BJ (cell line): ENCODE data around the gene CBLN3. TPM values are rescaled to one million over a fixed set of nuclear protein-coding genes. Genes with fewer than 3 reads are reported as not detected.

Source experiments
- CTCF ChIA-PET: fragments of 350-600 bp; formaldehyde crosslinking; extraction: SDS; loops from one replicate; lab custom pipeline; 2021; ENCODE audit warnings: antibody characterized with exemption, inconsistent platforms; lab: Yijun Ruan, JAX
- POLR2A ChIA-PET: fragments of 300-600 bp; sonication (Branson Sonifier 250); formaldehyde crosslinking; extraction: SDS; loops from one replicate; lab custom pipeline; 2021; ENCODE audit warnings: antibody characterized with exemption; lab: Charles Lee
- DNase-seq: peaks from one replicate; pipeline ENCODE4 v3.0.0-alpha.2; 2011; ENCODE audit warnings: low read depth
- H3K27me3 ChIP-seq: 2 replicates; pipeline ENCODE4 v1.6.0; 2011; ENCODE audit warnings: low read length; ENCODE audit not compliant: control insufficient read depth, insufficient read depth
- H3K36me3 ChIP-seq: 2 replicates; pipeline ENCODE4 v1.5.1; 2011; ENCODE audit warnings: low read length; ENCODE audit not compliant: control insufficient read depth, insufficient read depth
- H3K4me3 ChIP-seq: 2 replicates; pipeline ENCODE4 v1.5.1; 2011; ENCODE audit warnings: low read depth, mild to moderate bottlenecking, control low read depth, low read length
- polyA plus RNA-seq: library from polyadenylated mRNA; depleted of rRNA; stranded (reverse); fragments of >200 nt; gene quantifications from 2 replicates; pipeline ENCODE4 v1.2.3, GENCODE V29; 2011
- TF ChIP-seq, protein P1 (sequence below): IDR thresholded peaks from 2 replicates; pipeline ENCODE4 v1.5.1; 2011; ENCODE audit warnings: low read depth, mild to moderate bottlenecking, control low read depth, inconsistent platforms, low read length, moderate library complexity; ENCODE audit not compliant: insufficient read depth

CBLN3 gene
- polyA plus RNA-seq, 1 experiment: 8.6 TPM

DNA sequence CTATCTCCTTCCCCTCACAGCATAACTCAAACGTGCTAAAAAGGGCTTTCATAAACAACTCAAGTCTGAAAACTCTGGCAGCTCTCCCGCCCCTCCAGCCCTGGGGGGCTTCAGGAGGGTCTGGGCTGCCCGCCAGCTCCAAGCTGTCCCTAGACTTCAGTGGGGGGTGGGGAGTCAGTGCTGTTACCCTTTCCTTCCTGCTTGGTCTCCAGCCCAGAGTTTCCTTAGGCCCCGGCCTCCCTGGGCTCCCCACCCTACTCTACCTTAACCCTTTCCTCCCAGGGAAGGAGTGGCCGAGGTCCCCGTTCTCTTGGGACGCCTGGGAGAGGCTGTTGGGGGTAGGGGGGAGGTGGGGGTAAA, 31.2 kb downstream of the CBLN3 start:
- Histone ChIP-seq H3K36me3 (peaks cover 2% of the 10 kb centered on the region; the same call in 1 of the 2 replicates), H3K4me3 (no peak overlapping the region), H3K27me3 (no peaks in the 10 kb centered on the region)
- no peak for DNase-seq
- CTCF ChIA-PET: interaction anchor here (0.6 to 1.6 kb wide), 4 partner anchors 18 to 65 kb away, joined by 3 to 9 read pairs (median 3); partner anchors contain the start of genes CBLN3 and KHNYN
- POLR2A ChIA-PET: interaction anchor here (0.6 to 0.7 kb wide), 3 partner anchors 10 to 156 kb away, joined by 3 to 9 read pairs (median 8); no protein-coding TSS in a partner anchor
- TF ChIP-seq, protein P1, sequence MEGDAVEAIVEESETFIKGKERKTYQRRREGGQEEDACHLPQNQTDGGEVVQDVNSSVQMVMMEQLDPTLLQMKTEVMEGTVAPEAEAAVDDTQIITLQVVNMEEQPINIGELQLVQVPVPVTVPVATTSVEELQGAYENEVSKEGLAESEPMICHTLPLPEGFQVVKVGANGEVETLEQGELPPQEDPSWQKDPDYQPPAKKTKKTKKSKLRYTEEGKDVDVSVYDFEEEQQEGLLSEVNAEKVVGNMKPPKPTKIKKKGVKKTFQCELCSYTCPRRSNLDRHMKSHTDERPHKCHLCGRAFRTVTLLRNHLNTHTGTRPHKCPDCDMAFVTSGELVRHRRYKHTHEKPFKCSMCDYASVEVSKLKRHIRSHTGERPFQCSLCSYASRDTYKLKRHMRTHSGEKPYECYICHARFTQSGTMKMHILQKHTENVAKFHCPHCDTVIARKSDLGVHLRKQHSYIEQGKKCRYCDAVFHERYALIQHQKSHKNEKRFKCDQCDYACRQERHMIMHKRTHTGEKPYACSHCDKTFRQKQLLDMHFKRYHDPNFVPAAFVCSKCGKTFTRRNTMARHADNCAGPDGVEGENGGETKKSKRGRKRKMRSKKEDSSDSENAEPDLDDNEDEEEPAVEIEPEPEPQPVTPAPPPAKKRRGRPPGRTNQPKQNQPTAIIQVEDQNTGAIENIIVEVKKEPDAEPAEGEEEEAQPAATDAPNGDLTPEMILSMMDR: no peak

GRCh38 chr14:24397639-24398292, 31.7 kb downstream of the CBLN3 start:
- ChIA-PET CTCF (no interaction called here), POLR2A (no interaction called here)
- Histone ChIP-seq H3K27me3 (no peaks in the 10 kb centered on the region), H3K4me3 (no peak overlapping the region), H3K36me3 (peaks cover 2% of the 10 kb centered on the region; the same call in 1 of the 2 replicates)
- DNase-seq: no peak
- TF ChIP-seq, protein P1: no peak

DNA sequence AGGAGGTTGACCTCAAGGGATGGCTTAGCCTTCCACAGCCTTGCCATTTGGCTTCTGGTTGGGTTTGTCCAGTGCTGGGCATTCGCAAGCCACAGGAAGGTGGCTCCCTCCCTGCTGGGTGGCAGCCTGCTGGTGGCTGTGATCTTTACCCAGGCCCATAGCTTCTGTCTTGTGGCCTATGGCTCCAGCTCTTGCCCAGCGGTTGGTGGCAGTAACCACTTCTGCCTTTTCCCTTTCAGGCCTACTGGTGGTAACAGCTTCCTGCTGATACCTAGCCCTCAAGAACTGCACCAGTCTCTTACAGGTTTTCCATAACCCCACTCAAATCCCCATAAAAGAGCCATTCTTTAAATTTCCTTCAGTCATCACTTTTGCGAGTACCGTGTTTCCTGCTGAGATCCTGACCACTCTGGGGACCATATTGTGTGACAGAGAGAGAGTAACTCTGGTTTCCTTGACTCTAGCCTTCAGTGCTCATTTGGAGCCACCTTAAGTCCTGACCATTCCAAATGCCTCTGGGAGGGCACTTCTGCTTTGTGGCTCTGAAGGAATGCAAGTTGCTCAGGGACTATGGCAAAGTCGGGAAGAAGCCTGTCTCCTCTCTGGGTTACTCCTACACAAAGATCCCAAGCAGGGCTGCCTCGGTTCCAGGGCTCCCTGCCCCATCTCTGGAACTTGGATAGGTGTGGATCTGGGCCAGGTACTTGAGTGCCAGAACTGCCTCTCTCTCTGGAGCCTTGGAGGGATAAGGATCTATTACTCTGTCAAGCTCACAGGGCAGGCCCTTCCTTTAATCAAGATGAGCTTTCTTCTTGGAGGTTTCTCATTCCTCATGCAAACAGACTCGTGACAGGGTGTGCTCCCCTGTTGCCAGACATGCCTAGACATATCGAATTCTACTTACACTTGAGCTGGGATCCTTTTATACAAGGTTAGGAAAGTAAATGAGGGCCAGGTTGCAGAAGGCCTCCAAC, 33.6 kb downstream of the CBLN3 start:
- POLR2A ChIA-PET: interaction anchor here (0.6 kb wide), 1 partner anchor 25 kb away, joined by 7 read pairs; no protein-coding TSS in a partner anchor
- no peak for DNase-seq
- H3K27me3 ChIP-seq: no peaks in the 10 kb centered on the region
- TF ChIP-seq, protein P1: no peak
- CTCF ChIA-PET: interaction anchor here (1.2 to 1.5 kb wide), 7 partner anchors 8 to 63 kb away, joined by 3 to 7 read pairs (median 3); no protein-coding TSS in a partner anchor
- no peak overlapping the region for H3K4me3 ChIP-seq
- no peaks in the 10 kb centered on the region for H3K36me3 ChIP-seq

GRCh38 chr14:24394275-24394674, 35.2 kb downstream of the CBLN3 start:
- Histone ChIP-seq H3K36me3 (no peaks in the 10 kb centered on the region), H3K27me3 (no peaks in the 10 kb centered on the region; the same call in 1 of the 2 replicates), H3K4me3 (no peak overlapping the region)
- ChIA-PET CTCF (no interaction called here), POLR2A (no interaction called here)
- DNase-seq: no peak
- TF ChIP-seq, protein P1: no peak
